A549 (cell line): ENCODE measurements around the gene AMIGO1. TPM values are rescaled to one million over a fixed set of nuclear protein-coding genes. Genes with fewer than 3 reads are reported as not detected.

Experiments used
- ATAC-seq, 2 experiments: fragments of 200-7000 bp in 1 of 2; fragments of >200 bp in 1 of 2; cut with Nextera tagmentation in 1 of 2; cut with Tn5 transposase in 1 of 2; 3 replicates each; pipeline versions ENCODE4 v1.8.0 to v1.9.1; 2018 to 2020; ENCODE audit warnings: mild to moderate bottlenecking in 1 of 2, moderate library complexity in 1 of 2
- CTCF ChIA-PET: fragments of 300-600 bp; sonication (Branson Sonifier 250); formaldehyde crosslinking; extraction: SDS; loops from one replicate; lab custom pipeline; 2021; ENCODE audit warnings: antibody characterized with exemption, inconsistent platforms; lab: Yijun Ruan, JAX
- POLR2A ChIA-PET: fragments of 350-600 bp; formaldehyde crosslinking; extraction: SDS; loops from one replicate; lab custom pipeline; 2021; ENCODE audit warnings: antibody characterized with exemption, inconsistent platforms; lab: Yijun Ruan, JAX
- DNase-seq, 2 experiments: peaks; one replicate each; pipeline versions ENCODE4 v3.0.0 to v3.0.0-alpha.2; 2011 to 2016; ENCODE audit warnings: low read depth in 1 of 2, low spot score in 1 of 2
- FAIRE-seq: peaks from 2 replicates; lab custom pipeline; 2011; peaks lifted over from hg19 to GRCh38; lab: Jason Lieb, UNC
- H3K27ac ChIP-seq, 2 experiments: fragments of >200 bp; sonication (Bioruptor Twin); formaldehyde crosslinking; 3 replicates each; pipeline ENCODE4 v1.5.1; 2016 to 2017
- H3K4me1 ChIP-seq: fragments of >200 bp; sonication (Bioruptor Twin); formaldehyde crosslinking; 3 replicates; pipeline ENCODE4 v1.6.1; 2016
- H3K4me2 ChIP-seq: fragments of >200 bp; sonication (Bioruptor Twin); formaldehyde crosslinking; 3 replicates; pipeline ENCODE4 v1.6.1; 2016
- H3K4me3 ChIP-seq: fragments of >200 bp; sonication (Bioruptor Twin); formaldehyde crosslinking; 3 replicates; pipeline ENCODE4 v1.5.1; 2016
- H3K9me3 ChIP-seq: fragments of >200 bp; sonication (Bioruptor Twin); formaldehyde crosslinking; 3 replicates; pipeline ENCODE4 v1.6.1; 2016
- ATOH8 ChIP-seq: fragments of 250-450 bp; sonication (Bioruptor Pico); IDR thresholded peaks from 2 replicates; pipeline ENCODE4 v1.5.0; 2020; ENCODE audit warnings: low read depth, mild to moderate bottlenecking, moderate library complexity
- CBX2 ChIP-seq: fragments of 200-600 bp; sonication (generic); IDR thresholded peaks from 2 replicates; pipeline ENCODE4 v1.6.1; 2016; ENCODE audit warnings: low read depth, mild to moderate bottlenecking, borderline replicate concordance
- CHD4 ChIP-seq: fragments of 200-600 bp; sonication (generic); IDR thresholded peaks from 2 replicates; pipeline ENCODE4 v1.6.1; 2016; ENCODE audit warnings: antibody characterized with exemption, mild to moderate bottlenecking, borderline replicate concordance
- EHMT2 ChIP-seq: fragments of 200-600 bp; sonication (generic); IDR thresholded peaks from 2 replicates; pipeline ENCODE4 v1.6.1; 2016; ENCODE audit warnings: antibody characterized with exemption, low read depth, mild to moderate bottlenecking, moderate library complexity
- FOSB ChIP-seq: fragments of 250-450 bp; sonication (Bioruptor Pico); IDR thresholded peaks from 2 replicates; pipeline ENCODE4 v1.5.0; 2020; ENCODE audit warnings: mild to moderate bottlenecking, moderate library complexity
- FOSL2 ChIP-seq, 2 experiments: fragments of 450-650 bp in 1 of 2; fragments of >200 bp in 1 of 2; sonication (Bioruptor Twin) in 1 of 2; formaldehyde crosslinking; IDR thresholded peaks; 2 replicates each; pipeline versions ENCODE4 v1.5.0 to v1.6.1; 2016 to 2020; ENCODE audit warnings: mild to moderate bottlenecking in 1 of 2, moderate library complexity in 1 of 2
- GATA3 ChIP-seq: IDR thresholded peaks from 2 replicates; pipeline ENCODE4 v1.6.1; 2012; ENCODE audit warnings: borderline replicate concordance
- HES2 ChIP-seq: fragments of >200 bp; sonication (Bioruptor Twin); formaldehyde crosslinking; IDR thresholded peaks from 2 replicates; pipeline ENCODE4 v1.6.1; 2016
- HMGXB4 ChIP-seq: fragments of 250-450 bp; sonication (Bioruptor Pico); IDR thresholded peaks from 2 replicates; pipeline ENCODE4 v1.5.0; 2021; ENCODE audit warnings: mild to moderate bottlenecking, moderate library complexity, borderline replicate concordance
- HOXB5 ChIP-seq: fragments of 250-450 bp; sonication (Bioruptor Pico); IDR thresholded peaks from 2 replicates; pipeline ENCODE4 v1.5.0; 2020; ENCODE audit warnings: mild to moderate bottlenecking, moderate library complexity
- JUN ChIP-seq, 2 experiments: fragments of >200 bp; sonication (Bioruptor Twin); formaldehyde crosslinking; IDR thresholded peaks; 2 replicates in 1 of 2; 3 replicates in 1 of 2; pipeline ENCODE4 v1.6.1; 2016 to 2017
- JUNB ChIP-seq: fragments of >200 bp; sonication (Bioruptor Twin); formaldehyde crosslinking; IDR thresholded peaks from 2 replicates; pipeline ENCODE4 v1.6.1; 2016
- KDM1A ChIP-seq: fragments of 200-600 bp; sonication (generic); IDR thresholded peaks from 2 replicates; pipeline ENCODE4 v1.6.1; 2016; ENCODE audit warnings: low read depth, mild to moderate bottlenecking
- MAX ChIP-seq: IDR thresholded peaks from 2 replicates; pipeline ENCODE4 v1.6.1; 2012
- MYC ChIP-seq: IDR thresholded peaks from 2 replicates; pipeline ENCODE4 v1.6.1; 2012; ENCODE audit warnings: mild to moderate bottlenecking, inconsistent platforms, low read length, improper control_type of control experiment, borderline replicate concordance
- RAD21 ChIP-seq, 2 experiments: fragments of >200 bp in 1 of 2; sonication (Bioruptor Twin) in 1 of 2; formaldehyde crosslinking in 1 of 2; IDR thresholded peaks in 1 of 2; conservative IDR thresholded peaks in 1 of 2; 2 replicates in 1 of 2; 3 replicates in 1 of 2; pipeline ENCODE4 v1.6.1; 2012 to 2018; ENCODE audit warnings: inconsistent platforms in 1 of 2
- RCOR1 ChIP-seq: fragments of 150-350 bp; IDR thresholded peaks from 2 replicates; pipeline ENCODE4 v1.6.1; 2014; ENCODE audit warnings: antibody characterized with exemption, low read length, low read depth
- SMC3 ChIP-seq: fragments of >200 bp; sonication (Bioruptor Twin); formaldehyde crosslinking; IDR thresholded peaks from 3 replicates; pipeline ENCODE4 v1.6.1; 2018; ENCODE audit warnings: inconsistent platforms
- SREBF2 ChIP-seq: fragments of 450-650 bp; IDR thresholded peaks from 2 replicates; pipeline ENCODE4 v1.6.1; 2014; ENCODE audit warnings: mild to moderate bottlenecking, moderate library complexity
- USF2 ChIP-seq: fragments of 450-650 bp; IDR thresholded peaks from 2 replicates; pipeline ENCODE4 v1.6.1; 2014; ENCODE audit warnings: antibody characterized with exemption
- WGBS: methylation state at CpG from one replicate; pipeline ENCODE4 v1.1.6; 2017; ENCODE audit errors: missing lambda C conversion rate; 5-methylcytosine and 5-hydroxymethylcytosine counted together
- polyA plus RNA-seq, 4 experiments: library from polyadenylated mRNA; depleted of rRNA in 3 of 4; stranded (reverse); fragments of >200 nt; fragmentation: RNase III in 1 of 4; extraction: RNeasy Plus Mini Kit Qiagen cat#74134 plus additional on column Dnase treatment in 1 of 4; gene quantifications; 2 replicates in 3 of 4; 3 replicates in 1 of 4; pipeline ENCODE4 v1.2.3, GENCODE V29; 2011 to 2017

Gene AMIGO1
- polyA plus RNA-seq, 2 of the 4 experiments (the other 2 are of a cell fraction), result 0.43 to 1.2 TPM

- FAIRE-seq (no peak), ATAC-seq (peak; percentile 65 to 80), DNase-seq (peak in 1 of 2 experiments; percentile 15)
- ChIA-PET POLR2A (no interaction called here), CTCF (interaction anchor here (0.9 kb wide), 1 partner anchor 23 kb away, joined by 3 read pairs; no protein-coding TSS in a partner anchor)
- peak within 1 kb of the TSS; percentile 87 for H3K4me2 ChIP-seq
- H3K27ac ChIP-seq, result peak within 1 kb of the TSS in 1 of 2 experiments; percentile 56; a peak in 3 of 6 replicates
- no peaks in the 10 kb centered on the region for H3K9me3 ChIP-seq
- no peak for TF ChIP-seq RCOR1
- TF ChIP-seq MAX, result no peak
- TF ChIP-seq SREBF2, result no peak
- peak; percentile 53; the same call in 1 of the 2 replicates for TF ChIP-seq USF2
- WGBS, result no CpG with 5 or more reads among the region's 88 CpGs
- H3K4me1 ChIP-seq, result no peaks in the 10 kb centered on the region
- peak within 1 kb of the TSS; percentile 55 for H3K4me3 ChIP-seq
Observed at GRCh38 chr1:109466452-109467300, 42.9 kb downstream of the AMIGO1 start, which contains the start of gene SYPL2. TSS of gene SYPL2 (plus strand) at chr1:109466546. CDS start at chr1:109466844, 298 bp downstream.

- Histone ChIP-seq H3K9me3 (no peaks in the 10 kb centered on the region), H3K27ac (peak overlapping the region in 1 of 2 experiments; percentile 56; a peak in 3 of 6 replicates)
- FAIRE-seq, result no peak
- WGBS, result 14% methylated on average over 9 of the region's 24 CpGs
- no peak for DNase-seq
- ChIA-PET CTCF (interaction anchor here (0.9 kb wide), 1 partner anchor 24 kb away, joined by 3 read pairs; no protein-coding TSS in a partner anchor), POLR2A (no interaction called here)
- no peak; a peak in 1 of 6 replicates for ATAC-seq
- TF ChIP-seq JUNB (no peak), FOSL2 (IDR thresholded peaks at IDR 0.05) (no peak), FOSL2 (CRISPR knock-in tag; IDR thresholded peaks at IDR 0.05) (no peak), HOXB5 (no peak), HMGXB4 (CRISPR knock-in tag) (no peak), MYC (no peak), ATOH8 (CRISPR knock-in tag) (no peak), CHD4 (no peak), SMC3 (no peak), EHMT2 (no peak), JUN (IDR thresholded peaks at IDR 0.05) (no peak), KDM1A (no peak), FOSB (CRISPR knock-in tag) (no peak), GATA3 (no peak), RAD21 (conservative IDR thresholded peaks at IDR 0.05 in 1 of 2, IDR thresholded peaks at IDR 0.05 in 1 of 2) (no peak), CBX2 (no peak), HES2 (no peak)
- TF ChIP-seq, all 56 proteins: peak for 0
- Histone ChIP-seq H3K4me3 (peak overlapping the region; percentile 55), H3K4me1 (no peaks in the 10 kb centered on the region), H3K4me2 (peak overlapping the region; percentile 87)
Observed at GRCh38 chr1:109466125-109466451, 43.4 kb downstream of the AMIGO1 start.
